GM19324 (cell line): ENCODE results near the gene GPRASP3.

Source experiments
- ATAC-seq: cut with Tn5 transposase; IDR thresholded peaks from one replicate; pipeline ENCODE4 v1.9.1; 2021; ENCODE audit warnings: mild to moderate bottlenecking, moderate library complexity; ENCODE audit not compliant: unreplicated experiment, low FRiP score

GPRASP3 gene

DNA sequence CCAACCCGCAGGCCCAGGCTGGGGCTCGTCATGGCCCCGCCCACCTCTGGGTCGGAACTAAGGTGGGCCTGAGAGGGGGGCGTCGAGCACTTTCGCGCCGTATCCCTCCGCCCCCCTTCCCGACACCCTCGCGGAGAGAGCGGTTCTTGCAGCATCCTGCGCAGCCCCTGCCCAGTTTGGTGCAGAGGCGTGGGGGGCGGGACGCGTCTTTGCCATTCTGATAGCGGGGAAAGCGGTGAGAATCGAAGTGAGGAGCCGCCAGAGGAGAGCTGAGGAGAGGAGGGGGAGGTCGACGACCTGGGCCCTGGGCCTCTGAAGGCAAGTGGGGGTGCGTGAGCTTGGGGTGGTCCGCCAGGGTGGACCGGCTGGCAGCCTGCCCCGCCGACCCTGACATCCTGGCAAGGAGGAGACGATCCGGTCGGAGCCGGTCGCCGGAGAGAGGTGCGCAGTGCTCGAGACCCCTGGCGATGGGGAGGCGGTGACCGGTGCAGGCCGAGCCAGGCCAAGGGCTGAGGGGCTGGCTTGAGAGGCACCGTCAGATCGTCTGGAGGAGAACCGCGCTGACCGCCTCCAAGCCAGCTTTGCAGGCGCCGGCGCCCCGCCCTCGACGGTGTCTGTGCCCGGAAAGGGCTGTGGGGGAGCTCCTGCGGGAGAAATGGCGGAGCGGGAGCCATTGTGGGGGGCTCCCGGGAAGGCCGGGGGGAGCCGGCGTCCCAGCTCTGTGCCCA lies 25.5 kb downstream of the GPRASP3 start:
- ATAC-seq: no peak

DNA sequence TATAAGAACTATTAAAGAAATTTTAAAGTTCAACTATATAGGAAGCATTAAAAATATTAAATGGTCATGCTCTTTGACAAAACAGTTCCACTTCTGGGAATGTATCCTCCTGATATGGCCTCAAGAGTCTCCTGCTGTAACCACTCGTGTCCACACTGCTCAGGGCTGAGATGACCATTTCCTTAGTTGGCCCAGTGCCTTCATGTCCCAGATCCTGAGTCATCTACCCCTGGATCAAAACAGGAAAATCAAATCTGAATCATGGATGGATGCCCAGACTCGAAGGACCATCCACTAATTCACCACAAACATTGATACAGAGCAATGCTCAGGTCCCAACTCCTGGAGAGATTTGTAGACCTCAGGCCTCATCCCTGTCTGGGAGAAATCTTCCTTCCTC lies 44.7 kb downstream of the GPRASP3 start:
- ATAC-seq: no peak

GRCh38 chrX:102765809-102766208 lies 45.3 kb downstream of the GPRASP3 start:
- ATAC-seq: no peak

- no peak for ATAC-seq
These were observed 46.7 kb downstream of the GPRASP3 start for GRCh38 chrX:102767287-102767686.

DNA sequence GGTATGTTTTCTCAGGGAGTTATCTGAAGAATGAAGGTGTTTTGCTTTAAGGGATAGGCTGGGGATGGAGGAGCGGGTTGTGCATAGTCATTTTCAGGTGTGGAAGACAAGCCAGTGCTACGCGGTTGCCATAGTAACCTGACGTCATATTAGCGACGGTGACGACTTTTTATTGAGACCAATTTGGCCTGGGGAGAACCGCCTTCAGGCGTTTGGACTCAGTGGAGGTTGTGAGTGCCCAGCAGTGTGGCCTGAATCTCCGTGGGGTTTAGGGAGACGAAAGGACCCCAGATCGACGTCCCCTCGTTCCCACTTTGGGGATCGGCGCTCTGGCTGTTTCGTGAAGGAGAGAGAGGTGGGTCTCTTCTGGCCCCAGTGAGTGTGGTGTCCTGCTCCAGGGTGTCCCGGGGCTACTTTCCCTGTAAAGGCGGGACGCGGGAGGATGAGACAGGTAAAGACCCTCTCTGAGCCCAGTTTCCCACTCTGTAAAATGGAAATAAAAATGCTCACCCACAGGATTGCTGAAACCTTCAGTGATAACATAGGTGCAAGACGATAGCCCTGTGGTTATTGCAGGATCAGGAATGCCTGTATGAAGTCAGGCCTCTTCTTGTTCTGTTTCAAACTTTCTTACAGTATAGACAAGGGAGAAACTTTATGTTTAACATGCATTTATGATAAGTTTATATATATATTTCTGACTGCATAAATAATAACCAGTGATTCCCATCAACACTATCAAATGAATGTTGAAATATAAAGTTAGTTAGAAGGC lies 48.6 kb downstream of the GPRASP3 start:
- peak; percentile 91 for ATAC-seq
